H9 (cell line): ENCODE data around the gene UGT1A8. TPM values are rescaled to one million over a fixed set of nuclear protein-coding genes. Genes with fewer than 3 reads are reported as not detected.

Source experiments
- DNase-seq: peaks from one replicate; pipeline ENCODE4 v3.0.0-alpha.2; 2017
- H2AFZ ChIP-seq: one replicate; pipeline ENCODE4 v1.6.1; 2013; ENCODE audit warnings: mild to moderate bottlenecking, low read length, control low read depth, moderate library complexity
- H2AK5ac ChIP-seq: 2 replicates; pipeline ENCODE4 v1.6.1; 2013; ENCODE audit warnings: low read length, control low read depth, mixed read lengths; ENCODE audit not compliant: insufficient read length
- H2BK120ac ChIP-seq: one replicate; pipeline ENCODE4 v1.6.1; 2013; ENCODE audit warnings: low read depth, mild to moderate bottlenecking, low read length, control low read depth, inconsistent platforms; ENCODE audit not compliant: poor library complexity, severe bottlenecking
- H2BK12ac ChIP-seq: 2 replicates; pipeline ENCODE4 v1.6.1; 2013; ENCODE audit warnings: low read length, control low read depth, mixed read lengths, low read depth; ENCODE audit not compliant: insufficient read length
- H2BK15ac ChIP-seq: 2 replicates; pipeline ENCODE4 v1.6.1; 2013; ENCODE audit warnings: low read depth, low read length, control low read depth
- H2BK20ac ChIP-seq: one replicate; pipeline ENCODE4 v1.6.1; 2013; ENCODE audit warnings: low read depth, mild to moderate bottlenecking, low read length, control low read depth, inconsistent platforms; ENCODE audit not compliant: poor library complexity, severe bottlenecking
- H2BK5ac ChIP-seq: 2 replicates; pipeline ENCODE4 v1.6.1; 2013; ENCODE audit warnings: low read length, control low read depth, mixed read lengths; ENCODE audit not compliant: insufficient read length
- H3K14ac ChIP-seq: 2 replicates; pipeline ENCODE4 v1.6.1; 2013; ENCODE audit warnings: low read length, control low read depth; ENCODE audit not compliant: insufficient read depth
- H3K18ac ChIP-seq: 2 replicates; pipeline ENCODE4 v1.6.1; 2013; ENCODE audit warnings: low read depth, mild to moderate bottlenecking, mixed read lengths, low read length, control low read depth; ENCODE audit not compliant: insufficient read length
- H3K23ac ChIP-seq: 2 replicates; pipeline ENCODE4 v1.6.1; 2013; ENCODE audit warnings: low read length, control low read depth, mixed read lengths, low read depth; ENCODE audit not compliant: insufficient read length
- H3K23me2 ChIP-seq: 2 replicates; pipeline ENCODE4 v1.6.1; 2013; ENCODE audit warnings: low read depth, mild to moderate bottlenecking, mixed read lengths, low read length, control low read depth; ENCODE audit not compliant: insufficient read length, poor library complexity, severe bottlenecking
- H3K27ac ChIP-seq: 2 replicates; pipeline ENCODE4 v1.5.1; 2013; ENCODE audit warnings: low read length, control low read depth, mixed read lengths, low read depth; ENCODE audit not compliant: insufficient read length
- H3K27me3 ChIP-seq: 2 replicates; pipeline ENCODE4 v1.6.1; 2013; ENCODE audit warnings: low read length, control low read depth, inconsistent platforms; ENCODE audit not compliant: insufficient read depth
- H3K4ac ChIP-seq: 2 replicates; pipeline ENCODE4 v1.6.1; 2013; ENCODE audit warnings: low read depth, mild to moderate bottlenecking, control low read depth, inconsistent platforms, low read length, moderate library complexity
- H3K4me1 ChIP-seq: 2 replicates; pipeline ENCODE4 v1.6.1; 2013; ENCODE audit warnings: low read length, control low read depth, inconsistent platforms; ENCODE audit not compliant: insufficient read depth
- H3K4me2 ChIP-seq: 2 replicates; pipeline ENCODE4 v1.6.1; 2013; ENCODE audit warnings: low read length, control low read depth, mixed read lengths; ENCODE audit not compliant: insufficient read length, insufficient read depth
- H3K56ac ChIP-seq: 2 replicates; pipeline ENCODE4 v1.6.1; 2013; ENCODE audit warnings: low read depth, mild to moderate bottlenecking, mixed read lengths, low read length, control low read depth; ENCODE audit not compliant: insufficient read length
- H3K79me1 ChIP-seq: 2 replicates; pipeline ENCODE4 v1.6.1; 2013; ENCODE audit warnings: low read depth, mild to moderate bottlenecking, moderate library complexity, low read length, control low read depth, inconsistent platforms; ENCODE audit not compliant: insufficient read depth, poor library complexity, severe bottlenecking
- H3K79me2 ChIP-seq: 2 replicates; pipeline ENCODE4 v1.6.1; 2013; ENCODE audit warnings: low read length, control low read depth, inconsistent platforms; ENCODE audit not compliant: insufficient read depth
- H3K9ac ChIP-seq: 2 replicates; pipeline ENCODE4 v1.6.1; 2013; ENCODE audit warnings: low read length, control low read depth, mixed read lengths; ENCODE audit not compliant: insufficient read length; ENCODE audit errors: extremely low read depth
- H3K9me3 ChIP-seq: one replicate; pipeline ENCODE4 v1.6.1; 2013; ENCODE audit warnings: low read depth, low read length, inconsistent platforms; ENCODE audit not compliant: control insufficient read depth
- H3T11ph ChIP-seq: one replicate; pipeline ENCODE4 v1.6.1; 2013; ENCODE audit warnings: mild to moderate bottlenecking, low read length, control low read depth, inconsistent platforms
- H4K20me1 ChIP-seq: one replicate; pipeline ENCODE4 v1.6.1; 2013; ENCODE audit not compliant: control insufficient read depth, insufficient read length, insufficient read depth
- H4K5ac ChIP-seq: 2 replicates; pipeline ENCODE4 v1.6.1; 2013; ENCODE audit warnings: low read depth, mild to moderate bottlenecking, mixed read lengths, low read length, control low read depth; ENCODE audit not compliant: insufficient read length
- H4K8ac ChIP-seq: replicated peaks from 2 replicates; pipeline ENCODE4 v1.6.1; 2013; ENCODE audit warnings: low read length, control low read depth, mixed read lengths, low read depth; ENCODE audit not compliant: insufficient read length
- H4K91ac ChIP-seq: 2 replicates; pipeline ENCODE4 v1.6.1; 2013; ENCODE audit warnings: low read depth, mild to moderate bottlenecking, moderate library complexity, mixed read lengths, low read length, control low read depth; ENCODE audit not compliant: insufficient read length
- H3K27ac Mint-ChIP-seq, 3 experiments: 2 replicates in 2 of 3; 3 replicates in 1 of 3; pipeline ENCODE4 v1.8.0; 2020 to 2021; ENCODE audit warnings: mixed read lengths in 3 of 3, mild to moderate bottlenecking in 1 of 3, moderate library complexity in 1 of 3
- H3K27me3 Mint-ChIP-seq: 2 replicates; pipeline ENCODE4 v1.8.0; 2021; ENCODE audit warnings: low read depth, mild to moderate bottlenecking, moderate library complexity, mixed read lengths
- H3K36me3 Mint-ChIP-seq, 3 experiments: 2 replicates in 2 of 3; 3 replicates in 1 of 3; pipeline ENCODE4 v1.8.0; 2020 to 2021; ENCODE audit warnings: low read depth in 3 of 3, mixed read lengths in 3 of 3; ENCODE audit not compliant: insufficient read depth in 1 of 3
- H3K4me1 Mint-ChIP-seq, 2 experiments: 2 replicates each; pipeline ENCODE4 v1.8.0; 2020; ENCODE audit warnings: mixed read lengths in 2 of 2
- H3K4me3 Mint-ChIP-seq, 2 experiments: 2 replicates in 1 of 2; 3 replicates in 1 of 2; pipeline ENCODE4 v1.8.0; 2020 to 2021; ENCODE audit warnings: mild to moderate bottlenecking in 2 of 2, mixed read lengths in 2 of 2, moderate library complexity in 1 of 2
- H3K9me3 Mint-ChIP-seq, 2 experiments: 2 replicates in 1 of 2; 3 replicates in 1 of 2; pipeline ENCODE4 v1.8.0; 2020; ENCODE audit warnings: mild to moderate bottlenecking in 2 of 2, mixed read lengths in 2 of 2, moderate library complexity in 1 of 2
- WGBS: extraction: QIAGEN DNeasy Blood & Tissue Kit; methylation state at CpG from one replicate; pipeline ENCODE4 v1.1.7; 2013; ENCODE audit warnings: missing lambda C conversion rate, low lambda C conversion rate, mixed read lengths; ENCODE audit not compliant: insufficient read length; ENCODE audit errors: extremely low coverage; 5-methylcytosine and 5-hydroxymethylcytosine counted together
- total RNA-seq: library from RNA; stranded (reverse); gene quantifications from 2 replicates; pipeline ENCODE4 v1.2.1, GENCODE V29; 2021
- TF ChIP-seq, protein P1 (sequence below): fragments of 200-600 bp; sonication (generic); conservative IDR thresholded peaks from 3 replicates; pipeline ENCODE4 v1.8.0; 2021; ENCODE audit warnings: antibody characterized with exemption, mild to moderate bottlenecking

UGT1A8 gene
- total RNA-seq, 1 experiment from 2014 or later: not detected

DNA sequence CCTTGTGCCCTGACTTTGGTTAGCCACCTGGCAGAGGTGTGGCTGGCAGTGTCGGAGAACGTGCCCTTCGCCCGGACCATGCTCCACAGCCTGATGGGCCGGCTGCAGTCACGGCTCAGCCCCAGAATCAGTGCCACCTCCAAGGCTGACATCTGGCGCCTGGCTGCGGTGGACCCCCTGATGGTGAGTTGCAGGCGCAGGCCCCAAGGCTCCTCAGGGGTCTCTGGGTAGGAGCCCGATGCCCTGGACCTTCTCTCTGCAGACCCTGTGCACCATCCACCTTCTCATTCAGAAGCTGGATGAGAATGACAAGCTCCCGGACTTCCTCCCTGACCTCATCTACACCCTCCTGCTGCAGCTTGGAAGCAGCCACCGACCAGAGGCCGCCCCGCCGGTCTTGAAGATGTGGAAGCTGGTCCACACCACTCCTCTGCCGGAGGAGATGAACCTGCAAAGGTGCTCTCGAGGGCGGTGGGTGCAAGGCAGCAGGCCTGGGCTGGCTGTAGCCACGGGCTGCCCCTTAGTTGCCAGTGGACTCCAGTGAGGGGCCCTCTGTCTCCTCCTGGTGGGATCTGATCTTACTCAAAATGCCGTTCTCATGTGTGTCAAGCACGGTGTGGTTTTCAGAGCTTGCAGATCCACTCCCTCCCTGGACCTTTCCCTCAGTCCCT, 204.8 kb downstream of the UGT1A8 start:
- no peak overlapping the region for H3K9ac ChIP-seq
- TF ChIP-seq, protein P1, sequence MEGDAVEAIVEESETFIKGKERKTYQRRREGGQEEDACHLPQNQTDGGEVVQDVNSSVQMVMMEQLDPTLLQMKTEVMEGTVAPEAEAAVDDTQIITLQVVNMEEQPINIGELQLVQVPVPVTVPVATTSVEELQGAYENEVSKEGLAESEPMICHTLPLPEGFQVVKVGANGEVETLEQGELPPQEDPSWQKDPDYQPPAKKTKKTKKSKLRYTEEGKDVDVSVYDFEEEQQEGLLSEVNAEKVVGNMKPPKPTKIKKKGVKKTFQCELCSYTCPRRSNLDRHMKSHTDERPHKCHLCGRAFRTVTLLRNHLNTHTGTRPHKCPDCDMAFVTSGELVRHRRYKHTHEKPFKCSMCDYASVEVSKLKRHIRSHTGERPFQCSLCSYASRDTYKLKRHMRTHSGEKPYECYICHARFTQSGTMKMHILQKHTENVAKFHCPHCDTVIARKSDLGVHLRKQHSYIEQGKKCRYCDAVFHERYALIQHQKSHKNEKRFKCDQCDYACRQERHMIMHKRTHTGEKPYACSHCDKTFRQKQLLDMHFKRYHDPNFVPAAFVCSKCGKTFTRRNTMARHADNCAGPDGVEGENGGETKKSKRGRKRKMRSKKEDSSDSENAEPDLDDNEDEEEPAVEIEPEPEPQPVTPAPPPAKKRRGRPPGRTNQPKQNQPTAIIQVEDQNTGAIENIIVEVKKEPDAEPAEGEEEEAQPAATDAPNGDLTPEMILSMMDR: no peak
- H3K79me2 ChIP-seq: no peaks in the 10 kb centered on the region
- H3T11ph ChIP-seq: no peak overlapping the region
- H3K27ac ChIP-seq: no peak overlapping the region
- H3K4me2 ChIP-seq: no peak overlapping the region
- H3K4ac ChIP-seq: no peak overlapping the region
- H3K4me1 Mint-ChIP-seq: no peaks in the 10 kb centered on the region; a peak in 1 of 4 replicates
- H2BK12ac ChIP-seq: no peak overlapping the region
- no peak overlapping the region for H4K91ac ChIP-seq
- H3K14ac ChIP-seq: no peak overlapping the region; the same call in 1 of the 2 replicates
- no CpG with 5 or more reads among the region's 21 CpGs for WGBS
- no peak overlapping the region for H2BK120ac ChIP-seq
- H4K8ac ChIP-seq: no peak overlapping the region
- peaks cover 2% of the 10 kb centered on the region; the same call in 1 of the 2 replicates for H3K27me3 Mint-ChIP-seq
- H4K20me1 ChIP-seq: no peaks in the 10 kb centered on the region
- no peak overlapping the region for H2BK20ac ChIP-seq
- H2AFZ ChIP-seq: no peak overlapping the region
- H2BK15ac ChIP-seq: no peak overlapping the region
- no peaks in the 10 kb centered on the region for H3K4me1 ChIP-seq
- H3K9me3 ChIP-seq: no peaks in the 10 kb centered on the region
- no peak overlapping the region for H3K18ac ChIP-seq
- no peak overlapping the region for H3K27ac Mint-ChIP-seq
- H3K9me3 Mint-ChIP-seq: peaks cover 4 to 7% of the 10 kb centered on the region in 2 experiments; a peak in 4 of 5 replicates
- no peak for DNase-seq
- H3K56ac ChIP-seq: no peak overlapping the region
- no peak overlapping the region for H3K23ac ChIP-seq
- no peak overlapping the region for H4K5ac ChIP-seq
- no peak overlapping the region for H2AK5ac ChIP-seq
- no peaks in the 10 kb centered on the region for H3K23me2 ChIP-seq
- no peaks in the 10 kb centered on the region for H3K36me3 Mint-ChIP-seq
- H3K4me3 Mint-ChIP-seq: no peak overlapping the region
- no peaks in the 10 kb centered on the region for H3K79me1 ChIP-seq
- H3K27me3 ChIP-seq: no peaks in the 10 kb centered on the region
- no peak overlapping the region for H2BK5ac ChIP-seq

Other genes starting within 250 kb of the UGT1A8 start
- gene USP40, start 50.9 kb upstream of the UGT1A8 start, total RNA-seq: 6.0 and 7.5 TPM in 2 replicates
- gene UGT1A10, start 18.8 kb downstream of the UGT1A8 start, total RNA-seq: not detected in 2 replicates
- gene UGT1A9, start 54.3 kb downstream of the UGT1A8 start, total RNA-seq: not detected in 2 replicates
- not detected in 2 replicates for gene UGT1A7, start 64.3 kb downstream of the UGT1A8 start, total RNA-seq
- not detected in 2 replicates for gene UGT1A6, start 75.3 kb downstream of the UGT1A8 start, total RNA-seq
- not detected in 2 replicates for gene UGT1A5, start 95.3 kb downstream of the UGT1A8 start, total RNA-seq
- not detected in 2 replicates for gene UGT1A4, start 101.1 kb downstream of the UGT1A8 start, total RNA-seq
- gene UGT1A3, start 111.4 kb downstream of the UGT1A8 start, total RNA-seq: not detected in 2 replicates
- not detected in 2 replicates for gene UGT1A1, start 142.6 kb downstream of the UGT1A8 start, total RNA-seq
- not detected in 2 replicates for gene MROH2A, start 160.7 kb downstream of the UGT1A8 start, total RNA-seq
- 49.7 and 52.6 TPM in 2 replicates for gene HJURP, start 236.9 kb downstream of the UGT1A8 start, total RNA-seq